ENCODE data around the gene TDRD7. TPM values are rescaled to one million over a fixed set of nuclear protein-coding genes. Genes with fewer than 3 reads are reported as not detected.
A peak's percentile ranks its signal among the peaks of the same experiment; 100 is the strongest.

TDRD7 gene
- total RNA-seq, 2 donors from 2014 or later = 9.3 to 18.0 TPM

GRCh38 chr9:97506306-97506705, 94.4 kb downstream of the TDRD7 start:
- H3K27ac ChIP-seq = no peak overlapping the region
- no peak overlapping the region for H3K4me3 ChIP-seq
- intact Hi-C loops (cut with DNase I) = no loop called here
- DNase-seq (ENCODE audit: low spot score) = no peak
- no peaks in the 10 kb centered on the region for H3K27me3 ChIP-seq (replicated peaks; ENCODE audit: insufficient read depth)
- H3K4me1 ChIP-seq (replicated peaks) = peaks cover 4% of the 10 kb centered on the region
- no peaks in the 10 kb centered on the region for H3K36me3 ChIP-seq
- H3K9me3 ChIP-seq = no peaks in the 10 kb centered on the region
- no peak for TF ChIP-seq POLR2A (IDR thresholded peaks at IDR 0.05)
- WGBS = 79% methylated on average over 4 of the region's 4 CpGs

GRCh38 chr9:97506787-97507186, 94.9 kb downstream of the TDRD7 start:
- H3K27ac ChIP-seq = no peak overlapping the region
- no peaks in the 10 kb centered on the region for H3K27me3 ChIP-seq (replicated peaks; ENCODE audit: insufficient read depth)
- peaks cover 4% of the 10 kb centered on the region for H3K4me1 ChIP-seq (replicated peaks)
- 94% methylated on average over 1 of the region's 1 CpG for WGBS
- H3K9me3 ChIP-seq = no peaks in the 10 kb centered on the region
- TF ChIP-seq POLR2A (IDR thresholded peaks at IDR 0.05) (no peak), CTCF (IDR thresholded peaks at IDR 0.05) (no peak), POLR2AphosphoS5 (IDR thresholded peaks at IDR 0.05) (no peak)
- H3K4me3 ChIP-seq = no peak overlapping the region
- no peak for DNase-seq (ENCODE audit: low spot score)
- no peaks in the 10 kb centered on the region for H3K36me3 ChIP-seq
- intact Hi-C loops (cut with DNase I) = no loop called here

GRCh38 chr9:97507428-97507984, 95.6 kb downstream of the TDRD7 start:
- 86% methylated on average over 5 of the region's 5 CpGs for WGBS
- Histone ChIP-seq H3K36me3 (no peaks in the 10 kb centered on the region), H3K9me3 (no peaks in the 10 kb centered on the region), H3K4me1 (replicated peaks) (peaks cover 2% of the 10 kb centered on the region), H3K27me3 (replicated peaks; ENCODE audit: insufficient read depth) (no peaks in the 10 kb centered on the region), H3K27ac (no peak overlapping the region), H3K4me3 (no peak overlapping the region)
- intact Hi-C loops (cut with DNase I) = no loop called here
- no peak for DNase-seq (ENCODE audit: low spot score)
- TF ChIP-seq POLR2A (IDR thresholded peaks at IDR 0.05) (no peak), CTCF (IDR thresholded peaks at IDR 0.05) (no peak), POLR2AphosphoS5 (IDR thresholded peaks at IDR 0.05) (no peak)

- Histone ChIP-seq H3K4me3 (no peak overlapping the region), H3K27ac (no peak overlapping the region), H3K4me1 (replicated peaks) (no peaks in the 10 kb centered on the region), H3K36me3 (no peaks in the 10 kb centered on the region), H3K27me3 (replicated peaks; ENCODE audit: insufficient read depth) (no peaks in the 10 kb centered on the region), H3K9me3 (no peaks in the 10 kb centered on the region)
- 91% methylated on average over 4 of the region's 4 CpGs for WGBS
- no peak for DNase-seq (ENCODE audit: low spot score)
- TF ChIP-seq CTCF (IDR thresholded peaks at IDR 0.05) = no peak
- no peak for TF ChIP-seq POLR2AphosphoS5 (IDR thresholded peaks at IDR 0.05)
- TF ChIP-seq POLR2A (IDR thresholded peaks at IDR 0.05) = no peak
- intact Hi-C loops (cut with DNase I) = no loop called here
Measured at GRCh38 chr9:97508852-97509251, 97.0 kb downstream of the TDRD7 start.

- WGBS = 68% methylated on average over 10 of the region's 10 CpGs
- Histone ChIP-seq H3K4me1 (replicated peaks) (no peaks in the 10 kb centered on the region), H3K4me3 (no peak overlapping the region), H3K36me3 (no peaks in the 10 kb centered on the region), H3K9me3 (no peaks in the 10 kb centered on the region), H3K27me3 (replicated peaks; ENCODE audit: insufficient read depth) (no peaks in the 10 kb centered on the region), H3K27ac (peak overlapping the region in 1 of 2 donors; percentile 10)
- intact Hi-C loops (cut with DNase I) = no loop called here
- no peak for DNase-seq (ENCODE audit: low spot score)
- no peak for TF ChIP-seq POLR2A (IDR thresholded peaks at IDR 0.05)
Measured at GRCh38 chr9:97510797-97511654, 99.1 kb downstream of the TDRD7 start.

All from prostate gland (tissue), 2 donors.